Activated CD8-positive, alpha-beta T cell treated with anti-CD3 and anti-CD28 coated beads for 36 hours (primary cell): ENCODE results near the gene FBXL3. TPM values are rescaled to one million over a fixed set of nuclear protein-coding genes. Genes with fewer than 3 reads are reported as not detected.

Experiments
- ATAC-seq: fragments of 200-7000 bp; cut with Tn5 transposase; one replicate; pipeline ENCODE4 v1.10.0; 2021; ENCODE audit warnings: mild to moderate bottlenecking, moderate library complexity
- CTCF ChIA-PET: fragments of 350-600 bp; sonication (Branson Sonifier 250); formaldehyde crosslinking; loops from one replicate; lab custom pipeline; 2021; ENCODE audit warnings: antibody characterized with exemption; lab: Charles Lee
- POLR2A ChIA-PET: fragments of 350-600 bp; sonication (Branson Sonifier 250); formaldehyde crosslinking; loops from one replicate; lab custom pipeline; 2021; ENCODE audit warnings: antibody characterized with exemption; lab: Charles Lee
- DNase-seq: peaks from one replicate; pipeline ENCODE4 v3.0.0-alpha.2; 2020
- H3K27ac Mint-ChIP-seq: one replicate; pipeline ENCODE4 v1.8.0; 2021; ENCODE audit warnings: mild to moderate bottlenecking, mixed read lengths
- H3K27me3 Mint-ChIP-seq: one replicate; pipeline ENCODE4 v1.8.0; 2021; ENCODE audit warnings: mixed read lengths
- H3K36me3 Mint-ChIP-seq: one replicate; pipeline ENCODE4 v1.8.0; 2021; ENCODE audit warnings: low read depth, mixed read lengths
- H3K4me1 Mint-ChIP-seq: one replicate; pipeline ENCODE4 v1.8.0; 2021; ENCODE audit warnings: low read depth, mixed read lengths
- H3K4me3 Mint-ChIP-seq: one replicate; pipeline ENCODE4 v1.8.0; 2021; ENCODE audit warnings: mild to moderate bottlenecking, moderate library complexity, mixed read lengths
- H3K9me3 Mint-ChIP-seq: one replicate; pipeline ENCODE4 v1.8.0; 2021; ENCODE audit warnings: mixed read lengths
- CTCF ChIP-seq: fragments of 200-600 bp; IDR thresholded peaks from one replicate; pipeline ENCODE4 v1.8.0; 2022; ENCODE audit warnings: antibody characterized with exemption, mild to moderate bottlenecking
- intact Hi-C: fragments of 100-400 bp; cut with micrococcal nuclease; formaldehyde crosslinking; loops from one replicate; pipeline ENCODE4 v1.10.0; 2022
- total RNA-seq, 2 experiments: library from RNA; stranded (reverse); gene quantifications; one replicate each; pipeline ENCODE4 v1.2.3, GENCODE V29; 2021

The FBXL3 gene
- total RNA-seq, 2 experiments from 2014 or later = 32.8 to 34.3 TPM

GRCh38 chr13:77026255-77026860, 601 bp downstream of the FBXL3 start:
- ChIA-PET CTCF (interaction anchor here (1.4 to 3.5 kb wide), 3 partner anchors 10 to 451 kb away, joined by 4 to 15 read pairs (median 10); no protein-coding TSS in a partner anchor), POLR2A (interaction anchor here (0.6 to 4.7 kb wide), 18 partner anchors 8 to 303 kb away, joined by 3 to 49 read pairs (median 6); partner anchors contain the start of genes CLN5 and MYCBP2)
- ATAC-seq (peak; percentile 74), DNase-seq (peak; percentile 92)
- TF ChIP-seq CTCF = no peak
- intact Hi-C loops = loop anchor here (2.0 to 10.0 kb wide), 3 partner anchors 34 to 668 kb away; partner anchors contain the start of genes CLN5, MYCBP2 and SLAIN1
- Mint-ChIP-seq H3K4me1 (peaks cover 46% of the 10 kb centered on the region), H3K9me3 (no peaks in the 10 kb centered on the region), H3K4me3 (peak overlapping the region; percentile 98), H3K36me3 (peaks cover 23% of the 10 kb centered on the region), H3K27me3 (no peaks in the 10 kb centered on the region), H3K27ac (peak overlapping the region; percentile 91)

GRCh38 chr13:77022341-77022740, 4.6 kb downstream of the FBXL3 start:
- ChIA-PET CTCF (interaction anchor here (0.6 to 1.2 kb wide), 2 partner anchors 8 to 29 kb away, joined by 3 read pairs; no protein-coding TSS in a partner anchor), POLR2A (interaction anchor here (0.8 to 1.0 kb wide), 2 partner anchors 8 to 21 kb away, joined by 3 read pairs; no protein-coding TSS in a partner anchor)
- TF ChIP-seq CTCF = no peak
- peaks cover 54% of the 10 kb centered on the region for H3K4me1 Mint-ChIP-seq
- no peaks in the 10 kb centered on the region for H3K27me3 Mint-ChIP-seq
- peaks cover 29% of the 10 kb centered on the region for H3K36me3 Mint-ChIP-seq
- no peak overlapping the region for H3K4me3 Mint-ChIP-seq
- intact Hi-C loops = loop anchor here (10.0 kb wide), 2 partner anchors 302 to 672 kb away; partner anchors contain the start of genes MYCBP2 and SLAIN1
- peak overlapping the region; percentile 53 for H3K27ac Mint-ChIP-seq
- no peak for ATAC-seq
- DNase-seq = no peak
- no peaks in the 10 kb centered on the region for H3K9me3 Mint-ChIP-seq

GRCh38 chr13:77019756-77020155, 7.2 kb downstream of the FBXL3 start:
- intact Hi-C loops = loop anchor here (10.0 kb wide), 2 partner anchors 305 to 675 kb away; partner anchors contain the start of genes MYCBP2 and SLAIN1
- no peaks in the 10 kb centered on the region for H3K9me3 Mint-ChIP-seq
- TF ChIP-seq CTCF = no peak
- peaks cover 35% of the 10 kb centered on the region for H3K36me3 Mint-ChIP-seq
- no peak for DNase-seq
- peaks cover 66% of the 10 kb centered on the region for H3K4me1 Mint-ChIP-seq
- no peak for ATAC-seq
- no peaks in the 10 kb centered on the region for H3K27me3 Mint-ChIP-seq
- no peak overlapping the region for H3K4me3 Mint-ChIP-seq
- ChIA-PET CTCF (no interaction called here), POLR2A (no interaction called here)
- H3K27ac Mint-ChIP-seq = no peak overlapping the region

- no peak for ATAC-seq
- no peaks in the 10 kb centered on the region for H3K27me3 Mint-ChIP-seq
- no peaks in the 10 kb centered on the region for H3K9me3 Mint-ChIP-seq
- peak overlapping the region; percentile 52 for H3K27ac Mint-ChIP-seq
- ChIA-PET CTCF (interaction anchor here (1.1 to 1.9 kb wide), 7 partner anchors 9 to 462 kb away, joined by 3 to 10 read pairs (median 4); partner anchors contain the start of gene FBXL3), POLR2A (interaction anchor here (1.9 kb wide), 1 partner anchor 9 kb away, joined by 11 read pairs; the partner anchor contains the start of gene FBXL3)
- H3K4me3 Mint-ChIP-seq = no peak overlapping the region
- TF ChIP-seq CTCF = no peak
- DNase-seq = no peak
- H3K36me3 Mint-ChIP-seq = peaks cover 43% of the 10 kb centered on the region
- intact Hi-C loops = no loop called here
- peaks cover 49% of the 10 kb centered on the region for H3K4me1 Mint-ChIP-seq
These were observed 9.9 kb downstream of the FBXL3 start for GRCh38 chr13:77016888-77017623.
